Skeletal muscle satellite cell (primary cell): Measurements from ENCODE around the gene LRRC30.
A peak's percentile ranks its signal among the peaks of the same experiment; 100 is the strongest.

Experiments used
- H3K27me3 ChIP-seq: 2 replicates; pipeline ENCODE4 v1.7.0; 2013; ENCODE audit warnings: low read length; ENCODE audit not compliant: control insufficient read depth, insufficient read depth
- H3K36me3 ChIP-seq: 2 replicates; pipeline ENCODE4 v1.7.0; 2013; ENCODE audit warnings: mild to moderate bottlenecking, control low read depth, low read length; ENCODE audit not compliant: insufficient read depth
- H3K4me1 ChIP-seq: 2 replicates; pipeline ENCODE4 v1.7.0; 2013; ENCODE audit warnings: low read length; ENCODE audit not compliant: control insufficient read depth, insufficient read depth
- H3K4me2 ChIP-seq: 2 replicates; pipeline ENCODE4 v1.7.0; 2013; ENCODE audit warnings: mild to moderate bottlenecking, low read length
- H3K4me3 ChIP-seq: 2 replicates; pipeline ENCODE4 v1.7.0; 2013; ENCODE audit warnings: low read length
- H3K9ac ChIP-seq: 2 replicates; pipeline ENCODE4 v1.7.0; 2013; ENCODE audit warnings: mild to moderate bottlenecking, low read depth, low read length, moderate library complexity
- H3K9me3 ChIP-seq: replicated peaks from 2 replicates; pipeline ENCODE4 v1.7.0; 2013; ENCODE audit warnings: mild to moderate bottlenecking, control low read depth, low read length

Gene LRRC30

GRCh38 chr18:7273301-7273921 lies 42.5 kb downstream of the LRRC30 start:
- Histone ChIP-seq H3K9me3 (no peaks in the 10 kb centered on the region), H3K4me1 (peaks cover 14% of the 10 kb centered on the region), H3K36me3 (no peaks in the 10 kb centered on the region), H3K9ac (no peak overlapping the region), H3K4me3 (no peak overlapping the region), H3K27me3 (no peaks in the 10 kb centered on the region), H3K4me2 (peak overlapping the region; percentile 55)

- H3K4me3 ChIP-seq = no peak overlapping the region
- H3K27me3 ChIP-seq = no peaks in the 10 kb centered on the region
- no peaks in the 10 kb centered on the region for H3K9me3 ChIP-seq
- H3K9ac ChIP-seq = no peak overlapping the region
- H3K4me1 ChIP-seq = no peaks in the 10 kb centered on the region
- no peak overlapping the region for H3K4me2 ChIP-seq
- no peaks in the 10 kb centered on the region for H3K36me3 ChIP-seq
Observed at GRCh38 chr18:7281579-7281978, 50.7 kb downstream of the LRRC30 start.
